ENCODE measurements around the gene PTPN3. TPM values are rescaled to one million over a fixed set of nuclear protein-coding genes. Genes with fewer than 3 reads are reported as not detected.
"Not testable (repeated sequence)": the region's sequence is repeated elsewhere in the genome, so short reads cannot be mapped to it uniquely, and the experiment has no call there.

Gene PTPN3
- total RNA-seq, 1 experiment from 2014 or later: 1.1 TPM

- intact Hi-C loops (cut with micrococcal nuclease; ENCODE audit: unreplicated experiment): no loop called here
These were observed 155.2 kb downstream of the PTPN3 start for GRCh38 chr9:109342878-109343277.

GRCh38 chr9:109341561-109341960, 156.5 kb downstream of the PTPN3 start:
- Histone ChIP-seq H3K9me3 (ENCODE audit: low read depth, low read length, poor library complexity, severe bottlenecking) (no peaks in the 10 kb centered on the region), H3K36me3 (ENCODE audit: insufficient read depth, low read length, poor library complexity, severe bottlenecking) (no peaks in the 10 kb centered on the region), H3K4me3 (ENCODE audit: low read depth, low read length, poor library complexity, severe bottlenecking) (no peak overlapping the region), H3K27ac (ENCODE audit: low read depth, low read length, poor library complexity, severe bottlenecking) (no peak overlapping the region), H3K4me1 (ENCODE audit: insufficient read depth, low read length, poor library complexity, severe bottlenecking) (no peaks in the 10 kb centered on the region), H3K27me3 (replicated peaks; ENCODE audit: insufficient read depth, low read depth, low read length, poor library complexity) (peaks cover 1% of the 10 kb centered on the region)
- no peak for DNase-seq (ENCODE audit: low spot score)
- ChIA-PET CTCF (no interaction called here), POLR2A (ENCODE audit: low non-redundant PET) (no interaction called here)
- intact Hi-C loops (cut with micrococcal nuclease; ENCODE audit: unreplicated experiment): no loop called here
- BruUV-seq (replicated peaks): no TSS peak
- no peak for TF ChIP-seq EZH2 (IDR thresholded peaks at IDR 0.05; ENCODE audit: borderline replicate concordance, low read depth, low read length, poor library complexity, severe bottlenecking)
- no peak for TF ChIP-seq CTCF (conservative IDR thresholded peaks at IDR 0.05; ENCODE audit: low read depth, low read length)

More at GRCh38 chr9:109342878-109343277, 155.2 kb downstream of the PTPN3 start:
- Histone ChIP-seq H3K4me1 (ENCODE audit: insufficient read depth, low read length, poor library complexity, severe bottlenecking) (no peaks in the 10 kb centered on the region), H3K27ac (ENCODE audit: low read depth, low read length, poor library complexity, severe bottlenecking) (no peak overlapping the region), H3K36me3 (ENCODE audit: insufficient read depth, low read length, poor library complexity, severe bottlenecking) (no peaks in the 10 kb centered on the region), H3K9me3 (ENCODE audit: low read depth, low read length, poor library complexity, severe bottlenecking) (no peaks in the 10 kb centered on the region), H3K4me3 (ENCODE audit: low read depth, low read length, poor library complexity, severe bottlenecking) (no peak overlapping the region), H3K27me3 (replicated peaks; ENCODE audit: insufficient read depth, low read depth, low read length, poor library complexity) (no peaks in the 10 kb centered on the region)
- POLR2A ChIA-PET (ENCODE audit: low non-redundant PET): no interaction called here
- BruUV-seq (replicated peaks): no TSS peak
- no peak for DNase-seq (ENCODE audit: low spot score)
- TF ChIP-seq CTCF (conservative IDR thresholded peaks at IDR 0.05; ENCODE audit: low read depth, low read length) (no peak), EZH2 (IDR thresholded peaks at IDR 0.05; ENCODE audit: borderline replicate concordance, low read depth, low read length, poor library complexity, severe bottlenecking) (no peak)
- CTCF ChIA-PET: no interaction called here

GRCh38 chr9:109340979-109341378, 157.1 kb downstream of the PTPN3 start:
- CTCF ChIA-PET; H3K4me3 ChIP-seq (ENCODE audit: low read depth, low read length, poor library complexity, severe bottlenecking); POLR2A ChIA-PET (ENCODE audit: low non-redundant PET); H3K27ac ChIP-seq (ENCODE audit: low read depth, low read length, poor library complexity, severe bottlenecking); H3K9me3 ChIP-seq (ENCODE audit: low read depth, low read length, poor library complexity, severe bottlenecking); DNase-seq (ENCODE audit: low spot score); H3K27me3 ChIP-seq (replicated peaks; ENCODE audit: insufficient read depth, low read depth, low read length, poor library complexity); H3K36me3 ChIP-seq (ENCODE audit: insufficient read depth, low read length, poor library complexity, severe bottlenecking); H3K4me1 ChIP-seq (ENCODE audit: insufficient read depth, low read length, poor library complexity, severe bottlenecking); BruUV-seq (replicated peaks); intact Hi-C loops (cut with micrococcal nuclease; ENCODE audit: unreplicated experiment): not testable (repeated sequence)

- BruUV-seq (replicated peaks): no TSS peak
- Histone ChIP-seq H3K4me1 (ENCODE audit: insufficient read depth, low read length, poor library complexity, severe bottlenecking) (no peaks in the 10 kb centered on the region), H3K4me3 (ENCODE audit: low read depth, low read length, poor library complexity, severe bottlenecking) (no peak overlapping the region), H3K27me3 (replicated peaks; ENCODE audit: insufficient read depth, low read depth, low read length, poor library complexity) (peaks cover 4% of the 10 kb centered on the region), H3K9me3 (ENCODE audit: low read depth, low read length, poor library complexity, severe bottlenecking) (no peaks in the 10 kb centered on the region), H3K27ac (ENCODE audit: low read depth, low read length, poor library complexity, severe bottlenecking) (no peak overlapping the region), H3K36me3 (ENCODE audit: insufficient read depth, low read length, poor library complexity, severe bottlenecking) (no peaks in the 10 kb centered on the region)
- ChIA-PET CTCF (no interaction called here), POLR2A (ENCODE audit: low non-redundant PET) (no interaction called here)
- DNase-seq (ENCODE audit: low spot score): no peak
- intact Hi-C loops (cut with micrococcal nuclease; ENCODE audit: unreplicated experiment): no loop called here
- no peak for TF ChIP-seq CTCF (conservative IDR thresholded peaks at IDR 0.05; ENCODE audit: low read depth, low read length)
- TF ChIP-seq EZH2 (IDR thresholded peaks at IDR 0.05; ENCODE audit: borderline replicate concordance, low read depth, low read length, poor library complexity, severe bottlenecking): no peak
These were observed 161.7 kb downstream of the PTPN3 start for GRCh38 chr9:109336409-109336808.
